MM.1S (cell line): ENCODE data around the gene SAMD8.

Experiments
- DNase-seq: peaks from one replicate; pipeline ENCODE4 v3.0.0-alpha.2; 2015
- H2AFZ ChIP-seq: fragments of 300-600 bp; sonication (generic); 2 replicates; pipeline ENCODE4 v1.6.0; 2016; ENCODE audit warnings: antibody characterized with exemption, low read length
- H3F3A ChIP-seq: fragments of 300-600 bp; sonication (generic); 2 replicates; pipeline ENCODE4 v1.6.1; 2016; ENCODE audit warnings: mild to moderate bottlenecking, antibody characterized with exemption, low read length, moderate library complexity, mixed read lengths; ENCODE audit not compliant: insufficient read depth
- H3K27ac ChIP-seq: fragments of 300-600 bp; sonication (generic); 2 replicates; pipeline ENCODE4 v1.5.1; 2016; ENCODE audit warnings: mild to moderate bottlenecking, low read length
- H3K27me3 ChIP-seq: fragments of 300-600 bp; sonication (generic); replicated peaks from 2 replicates; pipeline ENCODE4 v1.6.0; 2016; ENCODE audit warnings: low read length; ENCODE audit not compliant: insufficient read depth
- H3K36me3 ChIP-seq: fragments of 300-600 bp; sonication (generic); replicated peaks from 2 replicates; pipeline ENCODE4 v1.6.1; 2016; ENCODE audit warnings: mild to moderate bottlenecking, low read length, mixed read lengths; ENCODE audit not compliant: insufficient read depth
- H3K4me1 ChIP-seq: fragments of 300-600 bp; sonication (generic); 2 replicates; pipeline ENCODE4 v1.6.1; 2016; ENCODE audit warnings: low read length, mixed read lengths
- H3K4me2 ChIP-seq: fragments of 300-600 bp; sonication (generic); 2 replicates; pipeline ENCODE4 v1.6.0; 2016; ENCODE audit warnings: low read depth, low read length
- H3K4me3 ChIP-seq: fragments of 300-600 bp; sonication (generic); 2 replicates; pipeline ENCODE4 v1.5.1; 2016; ENCODE audit warnings: low read length, mixed read lengths
- H3K79me2 ChIP-seq: fragments of 300-600 bp; sonication (generic); 2 replicates; pipeline ENCODE4 v1.6.1; 2016; ENCODE audit warnings: mixed run types, low read length, mixed read lengths
- H3K9ac ChIP-seq: fragments of 300-600 bp; sonication (generic); 2 replicates; pipeline ENCODE4 v1.6.1; 2016; ENCODE audit warnings: low read length, mixed read lengths
- H3K9me2 ChIP-seq: fragments of 300-600 bp; sonication (generic); replicated peaks from 2 replicates; pipeline ENCODE4 v1.6.1; 2016; ENCODE audit warnings: mild to moderate bottlenecking, low read length, mixed read lengths; ENCODE audit not compliant: insufficient read depth
- H3K9me3 ChIP-seq: fragments of 300-600 bp; sonication (generic); replicated peaks from 2 replicates; pipeline ENCODE4 v1.6.1; 2016; ENCODE audit warnings: mild to moderate bottlenecking, low read length, mixed read lengths; ENCODE audit not compliant: insufficient read depth
- H4K20me1 ChIP-seq: fragments of 300-600 bp; sonication (generic); 2 replicates; pipeline ENCODE4 v1.6.1; 2016; ENCODE audit warnings: mild to moderate bottlenecking, low read length, moderate library complexity, mixed read lengths; ENCODE audit not compliant: insufficient read depth
- CTCF ChIP-seq: fragments of 300-600 bp; sonication (generic); IDR thresholded peaks from 2 replicates; pipeline ENCODE4 v1.5.1; 2016; ENCODE audit warnings: antibody characterized with exemption, low read length, mixed read lengths
- EZH2 ChIP-seq: fragments of 300-600 bp; sonication (generic); optimal IDR thresholded peaks from 2 replicates; pipeline ENCODE3; 2017; ENCODE audit warnings: low read depth, mild to moderate bottlenecking, antibody characterized with exemption, low read length, mixed read lengths
- EZH2phosphoT487 ChIP-seq: fragments of 300-600 bp; sonication (generic); IDR thresholded peaks from 2 replicates; pipeline ENCODE4 v1.6.1; 2018; ENCODE audit warnings: antibody characterized with exemption, low read length

SAMD8 gene

GRCh38 chr10:75146780-75147179, 35.3 kb downstream of the SAMD8 start:
- no peak overlapping the region for H3K27ac ChIP-seq
- no peaks in the 10 kb centered on the region for H3K9me3 ChIP-seq
- no peak overlapping the region for H3K4me2 ChIP-seq
- H3F3A ChIP-seq: no peaks in the 10 kb centered on the region
- DNase-seq: no peak
- H3K4me1 ChIP-seq: no peaks in the 10 kb centered on the region
- no peaks in the 10 kb centered on the region for H4K20me1 ChIP-seq
- no peaks in the 10 kb centered on the region for H3K9me2 ChIP-seq
- no peaks in the 10 kb centered on the region for H3K27me3 ChIP-seq
- H2AFZ ChIP-seq: no peak overlapping the region
- H3K9ac ChIP-seq: no peak overlapping the region
- H3K4me3 ChIP-seq: no peak overlapping the region
- peaks cover 8% of the 10 kb centered on the region for H3K79me2 ChIP-seq
- TF ChIP-seq EZH2phosphoT487 (no peak), EZH2 (no peak), CTCF (no peak)
- no peaks in the 10 kb centered on the region for H3K36me3 ChIP-seq

DNA sequence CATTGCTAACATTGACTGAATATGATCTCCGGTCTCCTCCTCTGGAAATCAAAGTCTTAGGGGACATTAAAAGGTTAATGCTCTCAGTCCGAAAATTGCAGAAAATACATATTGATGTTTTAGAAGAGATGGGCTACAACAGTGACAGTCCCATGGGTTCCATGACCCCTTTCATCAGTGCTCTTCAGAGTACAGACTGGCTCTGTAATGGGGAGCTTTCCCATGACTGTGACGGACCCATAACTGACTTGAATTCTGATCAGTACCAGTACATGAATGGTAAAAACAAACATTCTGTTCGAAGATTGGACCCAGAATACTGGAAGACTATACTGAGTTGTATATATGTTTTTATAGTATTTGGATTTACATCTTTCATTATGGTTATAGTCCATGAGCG, 39.2 kb downstream of the SAMD8 start:
- Histone ChIP-seq H3K4me3 (no peak overlapping the region), H4K20me1 (no peaks in the 10 kb centered on the region), H2AFZ (no peak overlapping the region), H3K9me2 (no peaks in the 10 kb centered on the region), H3F3A (no peaks in the 10 kb centered on the region), H3K27ac (no peak overlapping the region), H3K9ac (no peak overlapping the region), H3K4me2 (no peak overlapping the region), H3K79me2 (peaks cover 3% of the 10 kb centered on the region), H3K4me1 (no peaks in the 10 kb centered on the region), H3K9me3 (no peaks in the 10 kb centered on the region), H3K36me3 (no peaks in the 10 kb centered on the region), H3K27me3 (no peaks in the 10 kb centered on the region)
- TF ChIP-seq CTCF: no peak
- TF ChIP-seq EZH2phosphoT487: no peak
- TF ChIP-seq EZH2: no peak
- DNase-seq: no peak

DNA sequence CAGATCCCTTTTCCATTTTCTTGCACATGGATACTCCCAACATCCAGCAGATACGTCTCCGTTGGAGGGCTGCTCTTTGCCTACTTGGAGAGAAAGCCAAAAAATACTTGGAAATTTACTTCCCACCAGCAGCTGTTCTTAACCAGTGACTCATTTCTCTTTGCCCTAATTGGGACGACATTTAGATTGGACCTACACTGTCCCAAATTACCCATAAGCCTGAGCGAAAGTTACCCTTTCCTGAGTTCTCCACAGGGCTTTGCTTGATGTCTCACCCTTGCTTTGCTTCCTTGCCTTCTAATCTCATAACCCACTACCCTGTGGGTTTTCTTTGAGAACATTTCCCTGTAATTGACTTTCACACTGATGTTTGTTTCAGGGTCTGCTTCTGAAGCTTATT, 48.1 kb downstream of the SAMD8 start:
- no peaks in the 10 kb centered on the region for H3K9me2 ChIP-seq

More for the DNA sequence above, 48.1 kb downstream of the SAMD8 start:
- TF ChIP-seq EZH2 (no peak), EZH2phosphoT487 (no peak), CTCF (no peak)
- DNase-seq: no peak
- H3K79me2 ChIP-seq: no peaks in the 10 kb centered on the region
- H4K20me1 ChIP-seq: 0 out of 2 replicates have a peak, but pooled peaks cover 3% of the 10 kb centered on the region
- H3K9me3 ChIP-seq: no peaks in the 10 kb centered on the region
- H3F3A ChIP-seq: no peaks in the 10 kb centered on the region
- H2AFZ ChIP-seq: no peak overlapping the region
- H3K27ac ChIP-seq: no peak overlapping the region
- no peak overlapping the region for H3K4me3 ChIP-seq
- H3K4me2 ChIP-seq: no peak overlapping the region
- H3K4me1 ChIP-seq: no peaks in the 10 kb centered on the region
- no peaks in the 10 kb centered on the region; the same call in 1 of the 2 replicates for H3K27me3 ChIP-seq
- no peaks in the 10 kb centered on the region for H3K36me3 ChIP-seq
- H3K9ac ChIP-seq: no peak overlapping the region
